CMK (cell line): ENCODE results near the gene CMTR2.

Experiments
- DNase-seq: peaks from one replicate; pipeline ENCODE4 v3.0.0-alpha.2; 2010; ENCODE audit warnings: low read depth

Gene CMTR2

DNA sequence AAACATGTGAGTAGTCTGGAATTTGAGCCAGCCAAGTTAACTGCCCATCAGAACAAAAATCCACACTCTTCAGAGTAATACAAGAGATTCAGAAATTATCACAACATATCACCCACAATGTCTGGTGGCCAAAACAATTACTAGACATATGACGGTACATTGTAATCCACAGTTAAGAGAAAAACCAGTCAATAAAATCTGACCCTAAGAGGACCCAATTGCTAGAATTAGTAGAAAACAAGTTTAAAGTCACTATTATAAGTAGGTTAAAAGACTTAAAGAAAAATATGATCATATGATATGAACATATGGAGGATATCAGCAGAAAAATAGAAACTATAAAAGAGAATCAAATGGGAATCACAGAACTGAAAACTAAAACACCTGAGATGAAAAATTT, 15.8 kb downstream of the CMTR2 start:
- no peak for DNase-seq

DNA sequence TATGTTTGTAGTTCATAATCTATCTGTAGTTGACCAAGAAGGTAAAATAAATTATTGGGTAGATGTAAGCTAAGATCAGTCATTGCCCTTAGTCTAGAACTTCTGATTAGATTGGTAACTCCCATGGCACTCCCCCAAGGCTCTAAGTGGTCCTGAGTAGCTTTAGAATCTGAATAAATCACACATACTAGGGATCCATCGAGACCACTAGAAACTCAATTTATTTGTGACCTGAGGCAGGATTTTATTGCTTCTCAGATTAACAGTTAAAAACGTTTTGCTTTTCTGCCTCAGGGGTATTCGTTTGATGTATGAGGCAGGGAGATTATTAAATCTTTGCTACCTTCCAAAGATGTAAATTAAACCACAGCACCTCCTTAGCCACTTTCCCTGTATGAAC, 24.9 kb downstream of the CMTR2 start:
- no peak for DNase-seq

DNA sequence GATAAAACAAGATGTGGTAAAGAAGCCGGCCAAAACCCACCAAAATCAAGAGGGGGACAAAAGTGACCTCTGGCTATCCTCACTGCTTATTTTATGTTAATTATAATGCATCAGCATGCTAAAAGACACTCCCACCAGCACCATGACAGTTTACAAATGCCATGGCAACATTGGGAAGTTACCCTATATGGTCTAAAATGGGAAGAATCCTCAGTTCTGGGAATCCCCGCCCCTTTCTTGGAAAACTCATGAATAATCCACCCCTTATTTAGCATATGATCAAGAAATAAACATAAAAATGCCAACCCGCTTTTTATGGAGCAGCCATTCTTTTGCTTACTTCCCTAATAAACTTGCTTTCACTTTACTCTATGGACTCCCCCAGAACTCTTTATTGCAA, 25.6 kb downstream of the CMTR2 start:
- DNase-seq = no peak

DNA sequence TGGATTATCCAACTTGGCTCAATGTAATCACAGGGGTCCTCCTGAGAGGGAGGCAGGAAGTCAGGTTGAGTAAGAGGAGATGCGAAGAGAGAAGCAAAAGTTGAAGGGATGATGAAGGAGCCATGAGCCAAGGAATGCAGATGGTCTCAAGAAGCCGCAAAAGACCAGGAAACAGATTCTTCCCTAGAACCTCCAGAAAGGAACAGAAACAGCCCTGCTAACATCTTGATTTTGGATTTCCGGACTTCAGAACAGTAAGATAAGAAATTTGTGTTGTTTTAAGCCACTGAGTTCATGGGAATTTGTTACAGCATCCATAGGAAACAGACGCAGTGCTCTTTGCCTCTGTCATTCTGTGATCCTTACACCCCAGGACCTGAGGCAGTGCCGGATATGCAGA, 26.8 kb downstream of the CMTR2 start:
- no peak for DNase-seq

DNA sequence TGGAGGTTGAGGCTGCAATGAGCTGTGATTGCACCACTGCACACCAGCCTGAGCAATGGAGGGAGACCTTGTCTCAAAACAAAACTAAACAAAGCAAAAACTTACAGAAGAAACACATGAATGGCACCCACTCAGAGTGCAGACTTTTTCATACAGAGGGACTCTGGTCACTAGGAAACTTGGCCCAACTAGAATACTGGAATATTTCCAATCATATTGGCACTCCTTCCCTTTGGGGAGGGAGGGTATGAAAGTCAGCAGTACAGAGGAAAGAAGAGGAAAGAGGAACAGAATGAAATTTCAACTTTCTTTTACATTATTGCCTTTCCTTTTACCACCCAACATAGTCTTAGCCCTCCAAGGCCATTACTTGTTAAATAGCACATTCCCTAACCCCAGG, 28.2 kb downstream of the CMTR2 start:
- DNase-seq = no peak

DNA sequence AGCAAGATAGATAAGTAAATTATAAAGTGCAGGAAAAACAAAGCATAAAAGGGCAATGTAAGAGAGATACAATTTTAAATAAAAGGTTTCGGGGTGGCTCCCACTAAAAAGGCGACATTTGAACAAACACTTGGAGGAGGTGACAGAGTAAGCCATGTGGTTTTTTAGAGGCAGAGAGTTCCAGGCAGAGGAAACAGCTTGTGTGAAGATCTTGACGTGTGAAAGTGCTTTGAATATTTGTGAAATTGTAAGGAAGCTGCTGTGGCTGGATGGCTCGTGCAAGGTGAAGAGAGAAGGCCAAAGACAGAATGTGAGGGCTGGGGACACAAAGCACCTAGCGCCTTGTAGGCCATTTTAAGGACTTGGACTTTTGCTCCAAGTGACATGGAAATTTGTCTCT, 30.1 kb downstream of the CMTR2 start:
- no peak for DNase-seq

DNA sequence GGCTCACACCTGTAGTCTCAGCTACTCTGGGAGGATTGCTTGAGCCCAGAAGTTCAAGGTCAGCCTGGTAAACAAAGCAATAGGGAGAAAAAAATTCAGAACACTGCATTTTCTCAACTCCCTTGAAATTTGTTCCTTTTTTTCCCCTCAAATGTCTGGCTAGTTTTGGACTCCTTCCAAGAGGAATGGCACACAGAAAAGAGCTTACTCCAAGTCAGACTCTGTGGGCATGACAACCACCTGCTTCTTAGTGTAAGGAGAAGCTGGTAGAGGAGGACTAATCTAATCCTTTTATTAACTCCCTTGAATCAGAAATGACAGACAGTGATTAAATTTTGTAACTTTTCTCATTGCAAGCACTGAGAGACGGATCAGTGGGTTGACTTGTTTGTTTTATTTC, 30.8 kb downstream of the CMTR2 start:
- no peak for DNase-seq

DNA sequence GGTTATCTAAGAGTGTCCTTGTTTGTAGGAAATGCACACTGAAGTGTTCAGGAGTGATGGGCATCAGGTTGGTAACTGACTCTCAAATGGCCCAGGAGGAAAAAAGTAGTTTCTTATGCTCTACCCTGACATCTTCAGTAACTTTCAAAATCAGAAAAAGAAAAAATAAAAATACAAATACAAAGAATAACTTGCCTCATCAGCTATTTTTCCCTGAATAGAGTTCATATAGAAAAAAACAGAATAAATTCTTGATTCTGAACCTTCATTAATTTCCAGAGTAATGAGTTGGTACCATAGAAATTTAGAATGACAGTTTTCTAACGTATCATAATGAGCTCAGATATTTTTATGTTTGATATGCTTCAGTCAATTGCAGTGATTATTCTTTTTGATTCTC, 31.4 kb downstream of the CMTR2 start:
- no peak for DNase-seq

DNA sequence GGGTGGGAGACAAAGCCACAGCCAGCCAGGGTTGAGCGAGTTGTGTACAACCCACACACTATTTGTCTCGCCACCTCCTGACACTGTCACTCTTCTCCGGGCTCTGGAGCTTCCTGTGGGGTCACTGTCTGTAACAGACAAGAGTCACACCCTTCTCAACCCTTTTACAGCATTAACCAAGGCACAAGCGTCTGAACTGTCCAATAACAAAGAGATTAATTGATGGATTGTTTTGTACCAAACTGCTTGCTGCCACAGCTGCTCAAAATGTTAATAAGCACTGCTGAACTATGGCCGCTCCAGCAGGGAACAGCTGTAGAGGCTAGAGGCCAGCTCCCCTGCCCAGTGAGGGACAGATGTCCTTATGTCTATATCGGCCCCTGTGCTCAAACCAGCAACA, 33.5 kb downstream of the CMTR2 start:
- DNase-seq = no peak

DNA sequence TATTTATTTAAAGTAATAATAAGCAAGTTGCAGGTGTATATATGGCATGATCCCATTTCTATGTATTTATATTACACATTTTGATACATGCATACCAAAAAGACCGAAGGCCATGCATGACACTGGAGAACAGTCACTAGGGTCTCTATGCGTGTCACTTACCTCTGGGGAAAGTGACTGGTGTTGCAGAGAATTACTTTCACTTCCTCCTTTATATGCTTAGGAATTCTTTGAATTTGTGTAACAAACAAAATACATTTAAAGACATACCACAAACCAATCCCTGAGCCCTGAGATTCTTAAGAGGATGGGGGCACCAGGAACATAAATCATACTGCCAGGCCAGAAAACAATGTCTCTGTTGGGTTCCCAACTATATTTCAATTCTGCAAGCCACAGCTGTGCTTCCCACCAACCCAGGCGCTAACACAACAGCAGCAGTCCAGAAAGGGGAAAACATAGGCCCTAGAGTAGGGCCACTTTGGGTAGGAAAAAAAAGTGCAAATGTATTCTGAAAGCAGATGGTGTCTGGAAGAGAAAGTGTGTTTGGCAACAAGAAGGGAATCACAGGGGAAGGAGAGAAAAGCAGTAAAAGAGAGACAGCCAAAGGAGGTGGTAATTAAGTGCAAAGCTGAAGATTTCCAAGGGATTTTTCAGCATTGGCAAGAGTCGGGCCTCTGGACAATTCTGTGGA, 34.2 kb downstream of the CMTR2 start:
- DNase-seq = no peak

DNA sequence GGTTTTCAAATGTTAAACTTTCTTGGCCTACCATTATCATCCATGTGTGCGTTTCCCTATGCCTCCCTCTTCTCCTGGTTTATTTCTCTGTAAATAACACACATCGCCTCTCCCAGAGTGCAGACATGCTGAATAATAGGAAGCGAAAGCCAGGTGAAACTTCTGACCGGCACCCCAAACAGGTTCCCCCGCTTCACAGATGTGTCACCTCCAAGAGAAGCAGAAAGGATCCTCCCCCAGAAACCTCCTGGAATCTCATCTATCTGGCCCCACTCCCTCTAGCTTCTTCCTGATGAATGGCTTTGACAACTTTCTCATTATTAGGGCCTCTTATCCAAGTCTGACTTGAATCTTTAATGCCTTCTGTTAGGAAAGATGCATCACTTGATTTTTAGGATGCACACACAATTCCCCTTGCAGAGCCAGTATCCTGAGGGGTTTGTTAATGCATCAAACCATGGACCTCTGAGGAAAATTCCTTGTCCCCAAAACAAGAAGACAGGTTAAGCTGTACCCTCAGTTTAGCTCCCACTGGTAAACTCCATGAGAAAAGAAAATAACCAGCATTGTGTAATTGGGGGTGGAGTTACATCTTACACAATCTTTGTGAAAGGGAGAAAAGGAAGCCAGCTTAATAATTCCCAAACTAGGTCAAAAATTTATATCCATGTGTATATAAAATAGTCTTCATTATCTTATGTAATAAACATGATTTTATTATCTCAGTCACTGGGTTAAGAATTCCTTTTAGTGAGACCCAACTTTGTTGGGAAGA, 38.6 kb downstream of the CMTR2 start:
- no peak for DNase-seq

DNA sequence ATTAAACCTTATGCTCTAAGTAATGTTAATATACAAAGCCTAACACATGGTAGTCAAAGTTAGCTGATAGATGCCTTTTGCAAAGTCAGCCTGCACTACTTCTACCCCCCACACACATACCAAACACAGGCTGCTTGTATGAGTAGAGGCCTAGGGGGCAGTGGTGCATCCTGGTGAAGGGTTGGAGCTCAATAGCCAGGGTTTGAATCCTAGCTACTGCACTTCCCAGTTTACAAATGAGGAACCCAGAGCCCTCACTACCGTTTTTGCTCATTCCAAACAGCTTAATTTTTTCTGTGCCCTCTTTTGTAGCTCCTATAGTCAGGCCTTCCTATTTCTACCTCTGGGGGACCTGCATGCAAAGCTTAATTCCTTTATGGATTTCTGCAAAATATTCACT, 39.8 kb downstream of the CMTR2 start:
- DNase-seq = no peak

DNA sequence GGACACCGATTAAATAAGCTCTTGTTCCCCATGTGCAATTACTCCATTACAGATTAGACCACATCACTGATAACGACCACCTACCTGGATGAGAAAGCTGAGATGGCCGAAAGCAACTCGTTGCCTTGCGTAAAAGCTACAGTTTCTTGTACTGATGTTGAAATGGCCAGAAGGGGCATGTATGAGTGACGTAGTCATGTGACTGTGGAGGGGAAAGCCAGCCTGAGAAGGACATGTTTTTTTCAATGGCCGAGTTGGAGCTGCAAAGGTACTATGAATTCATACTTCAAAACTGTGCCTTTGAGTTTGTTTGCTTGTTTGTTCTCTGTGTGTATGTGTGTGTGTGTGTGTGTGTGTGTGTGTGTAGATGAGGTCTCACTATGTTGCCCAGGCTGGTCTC, 41.7 kb downstream of the CMTR2 start:
- DNase-seq = no peak

DNA sequence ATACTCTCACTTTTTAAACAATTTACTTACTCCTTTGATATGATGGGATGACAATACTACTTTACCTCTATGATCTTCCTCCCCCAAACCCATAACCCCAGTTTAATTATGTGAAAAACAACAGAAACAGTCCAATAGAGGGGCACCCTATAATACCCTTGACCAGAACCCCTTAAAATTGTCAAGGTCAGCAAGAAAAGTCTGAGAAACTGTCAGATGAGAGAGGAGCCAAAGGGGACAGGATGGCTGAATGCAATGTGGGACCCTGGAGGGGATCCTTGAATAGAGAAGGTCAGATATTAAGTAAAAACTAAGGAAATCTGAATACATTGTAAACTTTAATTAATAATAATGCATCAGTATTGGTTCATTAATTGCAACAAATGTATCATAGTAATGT, 42.9 kb downstream of the CMTR2 start:
- DNase-seq = no peak

DNA sequence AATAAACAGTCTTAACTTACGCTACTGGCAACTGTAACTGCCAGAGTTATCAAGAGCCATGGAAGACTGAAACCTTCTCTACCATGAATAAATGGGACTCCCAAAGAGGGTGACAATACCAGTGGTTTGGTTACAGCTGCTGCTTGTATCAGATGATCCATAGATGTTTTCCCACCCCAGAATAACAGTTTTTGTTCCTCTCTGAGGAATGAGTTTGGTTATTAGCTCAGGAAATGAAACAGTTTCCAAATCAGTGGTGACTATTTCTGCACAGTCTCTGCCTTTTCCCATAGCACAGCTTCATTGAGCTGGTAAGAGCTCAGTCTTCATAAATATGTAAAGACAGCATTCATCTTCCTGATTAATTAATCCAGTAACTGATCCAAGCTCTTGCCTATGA, 44.7 kb downstream of the CMTR2 start:
- DNase-seq = no peak

DNA sequence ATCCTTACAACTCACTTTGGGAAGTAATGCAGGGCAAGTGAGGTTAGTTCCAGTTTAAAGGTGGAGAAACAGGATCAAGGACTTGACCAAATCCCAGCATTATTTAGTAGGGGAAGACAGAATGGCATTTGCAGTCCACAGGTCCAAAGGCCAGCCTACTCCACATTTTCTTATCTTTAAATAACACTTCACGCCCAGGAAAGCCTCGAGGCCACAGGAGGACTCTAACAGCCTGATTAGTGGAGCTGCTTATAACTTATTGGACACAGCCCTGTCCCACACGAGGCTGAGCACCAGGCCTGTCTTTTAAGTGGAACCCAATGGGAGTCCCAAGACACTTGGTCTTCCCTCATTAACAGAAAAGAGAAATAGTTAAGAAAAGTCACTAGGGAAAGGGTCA, 46.6 kb downstream of the CMTR2 start:
- DNase-seq = no peak

DNA sequence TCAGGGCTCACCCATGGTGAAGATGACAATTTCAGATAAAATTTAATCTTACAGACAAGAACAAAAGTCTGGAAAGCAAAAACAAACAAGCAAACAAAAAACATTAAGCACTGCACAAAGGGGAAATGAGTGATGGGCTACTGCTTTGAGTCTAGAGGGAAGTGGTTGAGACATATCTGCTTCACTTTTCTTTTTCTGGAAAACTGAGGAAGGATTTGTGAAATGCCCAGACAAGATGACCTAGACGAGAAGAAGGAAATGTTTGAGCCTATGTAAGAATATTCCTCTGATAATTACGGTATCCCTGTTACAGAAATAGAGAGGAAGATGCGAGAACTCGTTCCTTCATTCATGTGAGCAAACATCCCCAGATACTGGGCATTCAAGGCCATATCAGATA, 47.2 kb downstream of the CMTR2 start:
- DNase-seq = no peak
